ENCODE data around the gene RCBTB2.
A peak's percentile ranks its signal among the peaks of the same experiment; 100 is the strongest.
"Not testable (repeated sequence)": the region's sequence is repeated elsewhere in the genome, so short reads cannot be mapped to it uniquely, and the experiment has no call there.

The RCBTB2 gene

GRCh38 chr13:48532506-48533499, at the start of gene RCBTB2:
RCBTB2 (minus strand) TSS chr13:48533080; CDS start chr13:48521939, 11,141 bp downstream.
- DNase-seq (ENCODE audit: low read depth): peak; percentile 98

GRCh38 chr13:48582084-48582483, 49.2 kb upstream of the RCBTB2 start:
- no peak for DNase-seq (ENCODE audit: low read depth)

GRCh38 chr13:48580896-48581295, 48.0 kb upstream of the RCBTB2 start:
- no peak for DNase-seq (ENCODE audit: low read depth)

- peak; percentile 49 for DNase-seq (ENCODE audit: low read depth)
Measured at GRCh38 chr13:48580185-48580803, 47.4 kb upstream of the RCBTB2 start.

- DNase-seq (ENCODE audit: low read depth): not testable (repeated sequence)
Measured at GRCh38 chr13:48579919-48580180, 47.0 kb upstream of the RCBTB2 start.

GRCh38 chr13:48579165-48579918, 46.5 kb upstream of the RCBTB2 start:
- DNase-seq (ENCODE audit: low read depth): no peak

- no peak for DNase-seq (ENCODE audit: low read depth)
Measured at GRCh38 chr13:48578516-48579164, 45.8 kb upstream of the RCBTB2 start.

- no peak for DNase-seq (ENCODE audit: low read depth)
Measured at GRCh38 chr13:48576448-48577010, 43.6 kb upstream of the RCBTB2 start.

- DNase-seq (ENCODE audit: low read depth): no peak
Measured at GRCh38 chr13:48575031-48575430, 42.2 kb upstream of the RCBTB2 start.

GRCh38 chr13:48574041-48574796, 41.3 kb upstream of the RCBTB2 start:
- no peak for DNase-seq (ENCODE audit: low read depth)

GRCh38 chr13:48573213-48574007, 40.5 kb upstream of the RCBTB2 start:
- no peak for DNase-seq (ENCODE audit: low read depth)

GRCh38 chr13:48571126-48571913, 38.4 kb upstream of the RCBTB2 start:
- DNase-seq (ENCODE audit: low read depth): peak; percentile 85

GRCh38 chr13:48570216-48570828, 37.4 kb upstream of the RCBTB2 start:
- DNase-seq (ENCODE audit: low read depth): no peak

GRCh38 chr13:48569104-48569666, 36.3 kb upstream of the RCBTB2 start:
- no peak for DNase-seq (ENCODE audit: low read depth)

GRCh38 chr13:48568370-48569103, 35.7 kb upstream of the RCBTB2 start:
- DNase-seq (ENCODE audit: low read depth): no peak

GRCh38 chr13:48567515-48568369, 34.9 kb upstream of the RCBTB2 start:
- DNase-seq (ENCODE audit: low read depth): peak; percentile 68

- DNase-seq (ENCODE audit: low read depth): no peak
Measured at GRCh38 chr13:48564056-48564455, 31.2 kb upstream of the RCBTB2 start.
